Fibroblast of skin of left biceps (primary cell): ENCODE results near the gene ABCB10.

Experiments used
- DNase-seq, 2 experiments: peaks; one replicate each; pipeline ENCODE4 v3.0.0-alpha.2; 2013; ENCODE audit warnings: low read depth in 2 of 2

Gene ABCB10

DNA sequence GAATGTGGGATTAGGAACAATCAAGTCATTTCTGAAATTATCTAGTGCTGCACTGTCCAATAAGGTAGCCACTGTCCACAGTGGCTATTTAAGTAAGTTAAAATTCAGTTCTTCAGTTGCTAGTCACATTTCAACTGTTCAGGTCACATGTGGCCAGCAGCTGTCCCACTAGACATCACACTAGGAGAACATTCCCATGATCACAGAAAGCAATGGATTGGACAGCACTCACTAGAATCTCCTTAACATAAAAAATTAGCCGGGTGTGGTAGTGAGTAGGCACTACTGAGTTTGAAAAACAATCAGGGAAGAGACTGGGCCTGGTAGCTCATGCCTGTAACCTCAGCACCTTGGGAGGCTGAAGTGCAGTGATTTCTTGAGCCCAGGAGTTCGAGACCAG is 84.0 kb downstream of the ABCB10 start:
- DNase-seq = no peak

DNA sequence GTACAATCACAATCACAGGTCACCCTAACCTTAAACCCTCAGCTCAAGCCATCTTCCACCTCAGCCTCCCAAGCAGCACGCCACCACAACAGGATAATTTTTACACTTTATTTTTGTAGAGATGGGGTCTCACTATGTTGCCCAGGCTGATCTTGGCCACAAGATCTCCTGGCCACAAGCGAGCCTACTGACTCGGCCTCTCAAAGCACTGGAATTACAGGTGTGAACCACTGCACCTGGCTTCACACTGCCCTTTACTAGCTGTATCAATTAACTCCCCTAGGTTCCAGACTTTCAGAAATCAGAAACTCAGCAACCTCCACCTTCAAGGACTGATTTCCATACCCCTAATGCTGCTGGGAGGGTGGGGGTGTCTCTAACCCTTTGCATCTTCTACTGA is 87.3 kb downstream of the ABCB10 start:
- no peak for DNase-seq

DNA sequence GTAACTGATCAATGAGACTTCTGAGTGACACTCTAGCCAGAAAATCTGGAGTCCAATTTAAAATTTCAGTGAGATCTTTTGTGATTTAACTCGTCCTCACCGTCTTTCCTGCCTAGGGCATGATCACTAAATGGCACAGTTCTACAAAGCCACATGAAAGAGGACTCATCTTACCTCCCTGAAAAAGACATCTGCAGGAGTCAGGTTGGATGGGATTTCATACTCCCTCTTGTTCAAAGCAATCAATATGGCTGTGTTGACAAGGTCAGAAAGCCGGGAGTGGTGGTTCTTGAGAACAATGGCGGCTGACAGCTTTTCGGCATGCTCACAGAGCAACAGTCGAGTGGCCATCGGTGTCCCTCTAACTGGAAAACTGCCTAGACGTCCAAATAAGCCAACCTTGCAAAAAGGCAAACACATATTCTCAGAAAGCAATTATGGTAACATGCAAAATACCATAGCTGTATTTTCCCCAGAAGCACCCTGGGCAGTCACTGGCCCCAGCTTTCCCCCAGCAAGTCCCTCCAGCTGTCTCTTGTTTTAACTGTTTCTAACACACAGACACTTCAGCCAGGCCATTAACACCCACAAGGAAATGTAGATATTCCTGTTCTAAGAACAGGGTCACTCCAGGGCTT is 88.0 kb downstream of the ABCB10 start:
- no peak for DNase-seq

DNA sequence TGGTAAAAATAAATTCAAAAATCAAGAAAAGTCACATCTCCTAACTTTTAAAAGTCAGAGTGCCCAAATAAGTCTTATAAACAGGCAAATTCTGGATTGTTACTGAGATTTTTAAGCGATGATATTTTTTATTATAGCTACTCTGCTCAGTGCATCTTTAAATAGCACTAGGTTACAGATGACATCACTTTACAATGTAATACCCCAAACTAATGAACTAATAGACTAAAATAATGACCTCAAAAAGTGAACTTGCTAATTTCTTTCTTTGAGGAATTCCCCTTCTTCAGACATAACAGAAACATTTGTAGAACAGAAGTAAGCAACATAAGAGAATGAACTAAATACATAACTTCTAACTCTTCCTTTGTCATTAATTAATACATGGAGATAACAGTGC is 91.6 kb downstream of the ABCB10 start:
- DNase-seq = no peak
